ENCODE results near the gene DGKG.

DGKG gene

DNA sequence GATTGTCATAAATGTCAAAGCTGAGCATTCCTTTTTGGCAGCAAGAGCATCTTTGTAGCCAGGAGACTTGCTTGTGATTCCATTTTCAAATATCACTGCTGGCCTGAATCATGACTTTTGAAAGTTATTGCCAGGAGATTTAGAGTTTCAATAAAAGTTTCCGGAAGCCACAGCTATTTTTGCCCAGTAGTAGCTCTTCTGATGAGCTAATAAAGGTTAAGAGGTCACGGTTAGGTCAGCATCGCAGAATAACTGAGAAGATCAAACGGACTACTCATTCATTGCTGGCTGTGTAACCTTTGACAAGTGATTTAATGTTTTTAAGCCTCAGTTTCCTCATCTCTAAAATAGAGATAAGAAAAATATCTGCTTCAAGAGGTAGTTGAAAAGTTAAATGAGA lies 148.1 kb downstream of the DGKG start:
- no peak for DNase-seq (ENCODE audit: low read depth in 2 of 3, low spot score in 1 of 3)

DNA sequence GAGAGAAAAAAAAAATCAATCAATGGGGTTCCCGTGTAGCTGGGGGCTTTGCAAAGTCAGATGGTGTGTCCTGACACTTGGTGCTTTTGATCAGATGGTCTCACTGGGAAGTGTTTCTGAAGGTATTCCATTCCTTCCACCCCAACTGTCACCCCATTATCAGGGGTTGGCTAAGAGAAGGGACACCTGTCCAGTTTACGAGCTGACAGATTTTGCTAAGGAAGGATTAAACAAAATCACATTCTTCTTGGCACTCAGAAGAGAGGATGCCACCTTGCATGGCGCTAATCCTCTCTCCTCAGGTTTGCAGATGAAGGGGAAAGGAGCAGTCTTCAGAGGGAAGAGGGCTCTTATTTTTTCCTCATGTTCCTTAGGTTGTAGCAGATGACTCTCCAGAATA lies 149.4 kb downstream of the DGKG start:
- DNase-seq (ENCODE audit: low read depth in 2 of 3, low spot score in 1 of 3): no peak

DNA sequence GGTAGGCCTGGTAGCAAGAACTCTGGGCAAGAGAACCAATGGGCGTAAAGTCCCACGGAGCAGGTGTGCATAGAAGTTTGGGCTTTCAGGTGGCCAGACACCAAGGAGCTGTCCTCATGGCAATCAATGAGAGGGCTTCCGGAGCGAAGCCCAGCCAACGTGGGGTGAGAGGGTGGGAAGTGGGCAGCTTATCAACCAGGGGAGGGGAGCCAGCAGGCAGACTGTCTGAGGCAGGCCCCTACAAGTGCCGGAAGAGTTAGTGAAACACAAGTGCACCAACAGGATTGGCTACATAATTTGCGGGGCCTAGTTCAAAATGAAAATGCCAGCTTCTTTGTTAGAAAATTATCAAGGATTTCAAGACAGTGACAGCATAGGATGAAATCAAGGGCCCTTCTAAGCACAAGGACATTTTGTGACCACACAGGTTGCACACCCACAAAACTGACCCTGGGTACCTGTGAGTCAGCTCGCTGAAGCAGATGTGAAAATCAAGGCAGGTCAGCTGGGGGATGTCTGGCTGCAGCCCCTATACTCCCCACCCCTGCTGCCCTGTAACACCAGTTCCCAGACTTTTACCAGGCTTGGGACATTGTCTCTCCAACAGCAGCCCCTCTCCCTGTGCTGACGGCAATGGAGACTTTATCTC lies 151.1 kb downstream of the DGKG start:
- DNase-seq (ENCODE audit: low read depth in 2 of 3, low spot score in 1 of 3): no peak

DNA sequence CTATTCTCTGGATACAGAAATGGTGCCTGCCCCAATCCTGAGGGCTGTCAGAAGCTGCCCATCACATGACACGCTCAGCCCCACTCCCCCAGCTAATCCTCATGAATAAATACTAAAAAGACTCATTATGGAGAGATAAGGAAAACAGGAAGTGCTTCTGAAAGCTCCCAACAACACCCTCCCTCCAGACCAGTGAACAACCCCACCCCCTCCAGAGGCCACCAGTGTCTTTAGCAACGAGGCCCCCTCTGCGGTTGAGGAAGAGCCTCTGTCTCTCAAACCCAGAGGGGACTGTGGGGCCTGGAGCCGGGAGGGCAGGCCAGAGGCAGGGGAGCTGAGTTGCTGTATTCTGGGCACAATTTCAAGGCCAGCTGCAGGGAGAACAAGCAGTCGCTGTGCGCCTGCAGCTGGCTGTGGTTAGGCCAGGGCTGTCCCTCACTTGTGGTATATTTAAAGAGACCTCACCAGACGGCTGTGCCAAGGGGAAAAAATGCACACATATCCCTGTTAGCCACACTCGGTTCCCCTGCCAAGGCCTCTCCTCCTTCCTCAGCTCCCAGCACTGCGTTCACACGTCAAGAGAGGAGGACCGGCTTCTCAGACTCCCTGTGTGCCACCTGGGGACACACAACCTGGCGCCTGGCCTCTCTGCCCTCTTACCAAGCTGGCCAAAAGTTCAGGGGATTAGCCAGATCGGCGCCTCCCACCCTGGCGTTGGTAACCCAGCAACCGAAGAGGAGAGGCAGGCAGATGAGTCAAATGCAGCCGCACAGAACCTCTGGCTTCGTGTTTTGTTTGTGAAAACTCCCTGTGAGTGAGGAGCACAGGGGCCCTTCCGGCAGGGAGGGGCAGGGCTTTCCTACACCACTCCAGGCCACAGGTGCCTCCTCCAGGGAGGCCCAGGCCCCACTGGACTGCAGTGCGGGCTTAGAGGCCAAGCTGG lies 152.0 kb downstream of the DGKG start:
- no peak for DNase-seq (ENCODE audit: low read depth in 2 of 3, low spot score in 1 of 3)

DNA sequence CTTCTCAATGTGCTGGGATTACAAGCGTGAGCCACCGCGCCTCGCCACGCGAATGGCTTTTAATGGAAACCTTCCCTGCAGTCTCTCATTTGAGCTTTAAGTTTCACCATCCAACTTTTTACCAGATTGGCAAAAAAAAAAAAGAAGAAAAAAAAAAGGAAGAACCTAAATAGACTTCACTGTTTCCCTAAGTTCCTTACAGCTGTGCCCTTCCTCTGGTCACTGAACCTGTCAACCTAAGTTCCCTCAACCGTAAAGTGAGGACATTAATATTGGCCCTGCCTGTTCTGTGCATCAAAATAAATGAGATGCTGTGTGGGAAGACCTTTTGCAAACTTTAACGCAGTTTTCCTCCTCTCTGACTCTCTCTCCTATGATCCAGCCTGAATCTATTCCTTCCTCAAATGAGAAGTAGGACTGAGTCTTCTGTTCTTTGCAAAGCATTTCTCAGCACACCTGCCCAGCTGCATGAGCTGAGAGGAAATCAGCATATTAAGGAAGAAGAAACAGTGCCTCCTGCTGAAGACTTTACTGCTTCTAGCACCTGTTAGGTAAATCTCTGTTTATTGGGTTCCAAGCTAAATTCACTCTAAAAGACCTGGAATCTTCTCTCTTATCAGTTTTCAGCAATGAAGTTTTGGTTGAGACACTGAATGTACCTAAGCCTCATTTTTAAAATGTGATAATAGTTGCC lies 153.6 kb downstream of the DGKG start:
- DNase-seq (ENCODE audit: low read depth in 2 of 3, low spot score in 1 of 3): no peak

DNA sequence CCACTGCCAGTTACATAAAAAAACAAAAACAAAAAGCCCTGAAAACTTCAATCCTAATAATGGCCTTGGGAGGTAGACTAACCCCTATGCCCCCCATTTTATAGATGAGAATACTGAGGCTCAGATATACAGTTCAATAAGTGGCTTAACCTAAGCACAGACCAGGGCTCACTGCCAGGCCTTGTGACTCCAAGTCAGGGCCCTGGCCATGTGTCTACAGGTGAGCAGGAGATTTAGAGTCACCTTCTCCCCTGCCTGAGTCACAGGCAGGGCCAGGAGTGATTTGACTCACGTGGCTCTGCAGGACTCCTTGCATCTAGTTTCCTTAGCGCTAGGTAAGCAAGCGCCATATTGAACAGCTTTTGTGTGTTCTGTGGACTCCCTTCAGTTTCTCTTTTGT lies 154.5 kb downstream of the DGKG start:
- no peak for DNase-seq (ENCODE audit: low read depth in 2 of 3, low spot score in 1 of 3)

DNA sequence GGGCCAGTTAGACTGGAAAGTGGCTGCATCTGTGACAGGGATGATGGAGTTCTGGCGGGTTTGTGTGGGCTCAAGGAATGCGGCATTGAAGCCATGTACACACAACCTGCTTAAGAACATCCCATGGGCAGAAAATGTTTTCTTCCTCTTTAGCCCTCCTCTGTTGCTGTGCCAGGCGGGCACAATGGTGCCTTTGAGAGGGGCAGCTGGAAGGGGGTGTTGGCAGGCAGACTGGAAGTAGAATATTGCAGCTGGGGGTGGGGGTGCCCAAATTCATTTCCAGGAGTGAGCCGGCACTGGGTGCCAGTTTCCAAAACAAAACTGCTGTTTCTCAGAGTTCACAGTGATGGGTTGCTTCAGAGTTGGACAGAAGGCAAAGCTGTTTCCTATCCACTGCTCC lies 161.3 kb downstream of the DGKG start:
- no peak for DNase-seq (ENCODE audit: low read depth in 2 of 3, low spot score in 1 of 3)

DNA sequence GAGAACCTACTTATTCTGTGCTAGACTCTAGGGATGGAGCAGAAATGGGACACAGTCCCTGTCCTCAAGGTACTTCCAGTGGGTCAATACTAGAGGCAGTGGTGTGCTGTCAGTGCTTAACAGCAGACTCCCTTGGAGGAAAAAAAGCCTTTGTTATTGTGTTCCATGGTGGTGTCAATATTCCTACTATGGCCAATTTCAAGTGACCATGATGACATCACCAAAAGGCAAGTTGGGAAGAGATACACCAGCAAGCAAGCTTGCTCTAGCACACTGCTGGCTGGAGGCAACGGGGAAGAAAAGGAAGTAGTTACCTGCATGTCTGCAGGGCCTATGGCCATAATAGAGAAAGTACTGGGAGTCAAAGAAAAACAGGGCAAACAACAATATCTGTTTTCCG lies 163.6 kb downstream of the DGKG start:
- DNase-seq (ENCODE audit: low read depth in 2 of 3, low spot score in 1 of 3): no peak

DNA sequence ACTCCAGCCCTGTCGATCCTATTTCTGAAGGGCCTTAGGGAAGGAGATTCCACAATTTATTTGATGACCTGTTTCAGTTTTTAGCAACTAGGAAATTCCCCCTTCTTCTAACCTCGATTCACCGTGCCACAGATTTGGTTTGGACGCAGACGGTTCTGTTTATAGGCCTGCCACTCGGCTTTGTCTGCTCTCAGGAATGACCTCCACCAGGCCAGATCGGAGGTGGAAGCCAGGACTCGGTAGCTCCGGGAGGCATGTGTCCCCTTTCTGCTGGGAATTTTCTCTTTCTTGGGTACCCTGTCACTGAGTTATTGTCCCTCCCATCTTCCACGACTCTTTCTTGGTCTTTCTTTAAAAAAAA lies 167.6 kb downstream of the DGKG start:
- no peak for DNase-seq (ENCODE audit: low read depth in 2 of 3, low spot score in 1 of 3)

DNA sequence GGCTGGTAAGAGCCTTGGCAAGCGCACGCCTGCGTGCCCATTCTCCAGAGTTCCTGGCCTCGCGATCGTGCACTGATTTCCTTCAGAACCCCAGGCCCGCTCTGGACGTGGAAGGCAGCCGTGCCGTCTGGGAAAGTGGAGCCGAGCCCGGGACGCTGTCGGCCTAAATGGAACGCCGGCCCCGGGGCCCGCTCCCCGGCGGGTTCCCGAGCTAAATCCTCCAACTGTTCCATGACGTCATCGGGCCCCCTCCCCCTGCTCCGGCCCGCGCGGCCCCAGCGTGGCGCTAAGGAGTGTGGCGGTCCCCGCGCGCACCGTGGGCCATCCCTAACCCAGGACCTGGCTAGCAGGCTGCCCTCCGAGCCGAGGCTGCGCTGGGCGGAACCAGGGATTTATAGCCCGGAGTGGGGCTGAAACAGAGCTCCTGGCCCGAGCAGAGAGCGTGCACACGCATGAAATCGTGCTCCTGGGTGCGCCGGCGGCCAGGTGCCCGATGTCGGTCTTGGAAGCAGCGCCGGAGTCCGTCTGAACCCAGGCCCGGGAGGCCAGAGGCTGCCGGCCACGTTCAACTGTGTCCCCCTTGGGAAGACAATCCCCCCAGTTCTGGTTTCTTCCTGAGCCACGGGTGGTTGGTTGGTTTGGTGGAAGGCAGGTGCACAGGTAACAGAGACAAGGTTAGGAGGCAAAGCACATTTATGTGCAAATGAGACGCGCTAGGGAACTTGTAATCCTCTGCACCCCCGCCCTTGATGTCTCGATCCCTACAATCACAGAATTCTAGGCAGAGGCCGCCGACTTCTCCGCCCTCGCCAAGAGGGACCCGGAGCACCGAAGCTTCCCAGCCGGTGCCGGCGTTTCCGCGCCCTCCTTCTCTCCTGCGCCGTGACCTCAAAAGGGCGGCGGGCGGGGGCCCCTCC lies 168.2 kb downstream of the DGKG start:
- no peak for DNase-seq (ENCODE audit: low read depth in 2 of 3, low spot score in 1 of 3)

DNA sequence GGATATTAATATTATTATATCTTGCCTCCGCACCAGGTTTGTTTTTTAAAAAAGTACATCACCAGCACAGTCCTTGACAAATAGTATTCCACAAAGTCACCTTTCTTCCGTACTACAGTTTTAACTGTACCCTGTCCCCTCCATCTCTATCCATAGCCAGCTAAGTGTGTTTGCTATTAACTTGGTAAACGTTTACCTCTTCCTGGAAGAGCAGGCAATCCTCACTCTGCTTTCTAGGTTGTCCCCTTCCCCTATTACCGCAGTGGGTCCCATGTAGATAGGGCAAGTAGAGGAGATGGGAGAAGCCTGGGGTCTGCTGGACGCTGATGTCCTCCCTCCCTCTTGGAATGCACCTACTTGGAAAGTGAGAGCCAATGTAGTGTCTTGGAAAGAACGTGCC lies 169.2 kb downstream of the DGKG start:
- no peak for DNase-seq (ENCODE audit: low read depth in 2 of 3, low spot score in 1 of 3)

DNA sequence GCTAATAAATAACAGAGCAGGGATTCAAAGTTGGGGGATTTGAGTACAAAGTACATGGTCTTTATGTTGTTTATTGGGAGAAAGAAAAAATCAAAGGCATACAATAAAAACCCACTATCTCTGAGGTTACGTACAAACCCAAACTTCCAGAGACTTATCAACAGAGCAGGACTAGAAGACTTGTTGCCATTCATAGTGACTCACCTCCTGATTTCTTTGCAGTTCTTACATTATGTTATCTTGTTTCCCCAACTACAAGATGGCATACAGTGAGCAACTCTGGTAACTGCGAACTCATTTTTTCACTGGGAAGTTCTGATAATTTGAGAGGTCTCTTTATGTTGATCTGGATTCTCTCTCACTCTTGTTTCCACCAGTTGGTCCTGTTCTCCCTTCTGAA lies 172.5 kb downstream of the DGKG start:
- DNase-seq (ENCODE audit: low read depth in 2 of 3, low spot score in 1 of 3): no peak

DNA sequence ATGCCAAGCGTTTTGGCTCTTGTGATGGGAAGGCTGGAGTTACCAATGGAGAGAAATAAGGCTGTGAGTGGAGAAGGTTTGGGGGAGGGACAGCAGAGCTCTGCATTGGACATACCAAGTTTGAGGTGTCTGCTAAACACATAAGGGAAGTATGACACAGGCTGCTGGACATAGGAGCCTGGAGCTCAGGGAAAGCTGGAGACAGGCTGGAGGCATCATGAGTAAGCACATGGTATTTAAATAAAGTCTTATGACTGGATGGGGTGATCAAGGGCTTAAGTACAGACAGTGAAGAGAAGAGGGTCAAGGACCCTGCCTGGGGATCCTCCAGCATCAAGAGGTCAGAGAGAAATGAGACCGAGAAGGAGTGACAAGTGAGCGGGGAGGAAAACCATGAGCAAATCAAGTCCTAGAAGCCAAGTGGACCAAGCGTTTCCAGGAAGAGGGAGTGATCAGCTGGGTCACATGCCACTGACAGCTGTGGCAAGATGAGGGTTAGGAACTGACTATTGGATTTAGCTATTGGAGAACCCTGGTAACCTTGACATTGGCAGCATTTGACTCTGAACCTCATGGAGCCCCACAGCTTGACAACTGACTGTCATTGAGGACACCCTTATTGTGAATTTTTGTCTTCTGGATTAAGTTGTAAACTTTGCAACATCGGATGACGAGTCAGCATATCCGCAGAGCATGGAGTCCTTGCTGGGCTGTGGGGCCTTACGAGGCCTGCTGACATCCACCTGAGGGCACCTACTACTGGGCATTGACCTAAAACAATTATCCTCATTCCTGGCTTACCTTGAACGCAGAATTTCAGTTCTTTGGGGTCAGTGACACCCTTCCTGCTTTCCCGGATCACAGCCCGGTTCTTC lies 174.4 kb downstream of the DGKG start:
- DNase-seq (ENCODE audit: low read depth in 2 of 3, low spot score in 1 of 3): no peak

DNA sequence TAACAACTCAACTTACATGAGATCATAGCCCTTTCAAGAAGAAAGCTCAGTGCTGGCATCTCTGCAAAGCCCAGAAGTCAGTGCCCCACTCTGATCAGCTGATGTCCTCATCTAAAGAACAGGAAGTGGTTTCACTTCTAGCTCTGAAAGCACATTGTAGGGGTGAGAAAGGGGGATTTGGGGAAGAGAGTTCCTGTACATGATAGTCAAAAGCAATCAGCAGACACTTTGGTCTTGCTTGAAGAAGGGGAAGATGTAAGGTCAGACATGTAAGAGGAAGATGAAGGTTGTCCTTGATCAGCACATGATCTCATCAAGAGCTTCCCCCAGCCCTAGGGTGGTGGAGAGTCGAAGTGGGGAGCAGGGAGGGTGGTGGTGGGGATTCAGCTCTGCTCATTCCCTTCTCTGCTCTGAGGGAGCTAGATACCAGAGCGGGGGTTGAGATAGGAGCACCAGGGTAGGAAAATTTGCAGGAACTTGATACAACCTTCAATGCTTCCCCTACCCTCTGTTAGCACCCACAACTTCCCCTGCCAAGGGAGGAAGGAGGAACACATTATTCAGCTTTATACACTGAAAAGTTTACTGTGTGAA lies 176.7 kb downstream of the DGKG start:
- DNase-seq (ENCODE audit: low read depth in 2 of 3, low spot score in 1 of 3): peak in 1 of 3 donors; percentile 1

DNA sequence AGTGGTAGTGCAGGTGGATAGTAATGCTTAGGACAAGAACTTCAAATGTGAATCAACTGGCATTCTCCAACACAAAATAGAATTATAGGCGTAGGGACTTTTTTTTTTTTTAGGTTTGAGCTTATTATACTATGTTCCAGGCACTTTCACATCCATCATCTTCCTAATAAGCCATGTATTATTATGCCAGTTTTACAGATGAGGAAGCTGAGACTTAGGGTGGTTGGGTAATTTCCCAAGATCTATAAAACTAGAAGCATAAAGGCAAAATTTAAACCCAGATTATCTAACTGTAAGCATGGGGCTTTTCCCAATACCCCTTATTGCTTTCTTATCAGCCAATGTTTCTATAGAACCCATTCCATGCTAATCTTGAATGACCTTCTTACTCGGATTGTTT lies 178.0 kb downstream of the DGKG start:
- DNase-seq (ENCODE audit: low read depth in 2 of 3, low spot score in 1 of 3): no peak

DNA sequence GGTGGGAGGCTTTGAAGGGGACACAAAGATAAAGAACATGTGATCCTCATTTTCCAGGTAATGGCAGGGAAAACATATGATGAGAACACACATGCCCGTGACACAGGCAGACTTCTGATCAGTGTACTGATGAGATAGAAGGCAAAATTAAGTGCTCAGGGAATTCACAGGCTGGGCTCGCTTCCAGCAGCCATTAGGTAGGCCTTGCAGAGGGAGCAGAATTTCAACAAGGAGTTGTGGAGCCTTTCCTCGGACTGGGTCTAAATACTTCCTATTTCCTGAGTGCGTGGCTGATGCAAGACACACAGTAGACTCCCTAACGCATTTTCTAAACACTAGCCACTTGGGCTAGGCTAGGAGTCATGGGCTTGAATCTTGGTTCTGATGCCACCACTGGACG lies 179.2 kb downstream of the DGKG start:
- DNase-seq (ENCODE audit: low read depth in 2 of 3, low spot score in 1 of 3): no peak

DNA sequence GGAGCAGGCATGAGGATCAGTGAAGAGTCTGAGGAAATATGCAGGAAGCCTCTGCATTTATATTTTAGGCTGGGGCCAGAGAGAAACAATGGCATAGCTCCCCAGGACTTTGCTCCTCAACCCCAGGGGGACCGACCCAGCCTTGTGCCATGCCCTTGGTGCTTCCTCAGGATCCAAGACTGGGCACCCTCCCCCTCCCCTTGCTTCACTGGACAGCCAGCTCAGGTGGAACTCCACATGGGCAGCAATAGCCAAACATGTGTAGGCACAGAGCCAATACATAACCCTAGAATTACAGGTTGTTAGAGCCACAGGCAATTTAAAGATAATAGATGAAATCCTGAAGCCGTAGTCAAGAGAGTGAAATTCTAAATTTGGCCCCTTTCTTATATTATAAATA lies 180.1 kb downstream of the DGKG start:
- DNase-seq (ENCODE audit: low read depth in 2 of 3, low spot score in 1 of 3): no peak

DNA sequence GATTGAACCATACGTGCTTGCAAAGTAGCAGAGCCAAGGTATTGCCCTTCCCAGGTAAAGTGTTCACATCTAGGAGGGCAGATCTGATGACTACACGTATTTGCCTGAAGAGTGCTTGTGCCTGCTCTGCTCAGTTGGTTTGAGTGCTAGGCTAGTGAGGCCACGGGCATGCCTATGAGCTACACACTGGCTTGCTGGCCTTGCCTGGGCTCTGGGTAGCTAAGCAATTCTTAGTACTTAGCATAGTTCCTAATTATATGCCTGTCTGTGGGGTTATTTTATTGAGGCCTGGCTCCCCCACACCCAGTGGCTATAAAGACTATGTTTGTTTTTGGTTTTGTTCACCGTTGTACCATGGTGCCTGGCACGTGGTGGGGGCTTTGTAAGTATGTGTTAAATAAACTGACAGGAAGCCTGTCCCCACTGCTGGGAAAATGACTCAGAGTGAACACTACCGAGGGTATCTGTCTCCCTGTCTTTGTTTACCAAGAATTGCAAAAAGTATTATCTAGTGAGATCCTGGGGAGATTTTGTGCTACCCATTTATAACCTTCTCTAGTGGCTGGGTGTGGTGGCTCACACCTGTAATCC lies 181.0 kb downstream of the DGKG start:
- no peak for DNase-seq (ENCODE audit: low read depth in 2 of 3, low spot score in 1 of 3)

DNA sequence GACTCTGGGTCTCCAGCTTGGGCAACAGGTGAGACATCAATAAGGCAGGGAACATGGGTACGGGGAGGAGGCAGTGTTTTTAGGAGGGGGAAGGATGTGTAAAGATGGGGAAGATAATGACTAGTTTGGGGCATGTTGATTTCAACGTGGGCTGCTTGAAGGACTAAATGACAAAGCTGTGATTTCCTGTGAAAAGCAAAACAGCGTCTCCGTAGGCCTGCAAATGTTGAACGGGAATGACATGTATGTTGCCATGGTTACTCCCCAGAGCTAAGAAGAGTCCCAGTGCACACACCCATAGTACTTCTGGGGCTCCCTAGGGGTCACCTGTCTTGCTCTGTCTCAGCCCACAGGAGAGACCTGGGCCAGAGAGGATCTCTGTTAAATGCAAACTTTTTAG lies 181.9 kb downstream of the DGKG start:
- no peak for DNase-seq (ENCODE audit: low read depth in 2 of 3, low spot score in 1 of 3)

Measured in stimulated activated CD4-positive, alpha-beta T cell treated with anti-CD3 and anti-CD28 coated beads, Interleukin-12 subunit alpha, Interleukin-12 subunit beta, amount 100 ng/mL, for 48 hours (primary cell).